Activated T-helper 1 cell treated with anti-CD3 and anti-CD28 coated beads, Interleukin-12 subunit alpha, Interleukin-12 subunit beta, Interleukin-2, Interleukin-4 antibody, amounts not matched to agents 30 ng/mL and 10 ng/mL and 1 ng/mL, durations not matched to agents 14 hours and 24 hours and 36 hours (primary cell): Measurements from ENCODE around the gene VASN. TPM values are rescaled to one million over a fixed set of nuclear protein-coding genes. Genes with fewer than 3 reads are reported as not detected.

Experiments used
- DNase-seq: peaks from one replicate; pipeline ENCODE4 v3.0.0; 2021; ENCODE audit warnings: low spot score
- H3K27ac Mint-ChIP-seq: one replicate; pipeline ENCODE4 v1.8.0; 2021; ENCODE audit warnings: mild to moderate bottlenecking, mixed read lengths
- H3K27me3 Mint-ChIP-seq: one replicate; pipeline ENCODE4 v1.8.0; 2022; ENCODE audit warnings: mild to moderate bottlenecking, moderate library complexity, mixed read lengths; ENCODE audit not compliant: insufficient read depth
- H3K36me3 Mint-ChIP-seq: one replicate; pipeline ENCODE4 v1.8.0; 2021; ENCODE audit warnings: low read depth, mixed read lengths
- H3K4me1 Mint-ChIP-seq: one replicate; pipeline ENCODE4 v1.8.0; 2021; ENCODE audit warnings: low read depth, mixed read lengths
- H3K4me3 Mint-ChIP-seq: one replicate; pipeline ENCODE4 v1.8.0; 2021; ENCODE audit warnings: mild to moderate bottlenecking, moderate library complexity, mixed read lengths
- H3K9me3 Mint-ChIP-seq: one replicate; pipeline ENCODE4 v1.8.0; 2021; ENCODE audit warnings: mixed read lengths
- intact Hi-C: fragments of 100-400 bp; cut with micrococcal nuclease; formaldehyde crosslinking; loops from one replicate; pipeline ENCODE4 v1.15.1; 2024
- total RNA-seq: library from RNA; stranded (reverse); gene quantifications from 2 replicates; pipeline ENCODE4 v1.2.3, GENCODE V29; 2022

VASN gene
- total RNA-seq, 1 donor from 2014 or later, result 0.18 TPM

- Mint-ChIP-seq H3K27ac (peak overlapping the region; percentile 92), H3K4me3 (peak overlapping the region; percentile 90), H3K36me3 (peaks cover 13% of the 10 kb centered on the region), H3K4me1 (peaks cover 21% of the 10 kb centered on the region), H3K27me3 (peaks cover 7% of the 10 kb centered on the region), H3K9me3 (no peaks in the 10 kb centered on the region)
- DNase-seq, result peak; percentile 74
- intact Hi-C loops, result loop anchor here (1.0 to 5.0 kb wide), 2 partner anchors 10 to 233 kb away; partner anchors contain the start of gene DNAJA3
Observed at GRCh38 chr16:4415538-4416199, 44.0 kb downstream of the VASN start.

DNA sequence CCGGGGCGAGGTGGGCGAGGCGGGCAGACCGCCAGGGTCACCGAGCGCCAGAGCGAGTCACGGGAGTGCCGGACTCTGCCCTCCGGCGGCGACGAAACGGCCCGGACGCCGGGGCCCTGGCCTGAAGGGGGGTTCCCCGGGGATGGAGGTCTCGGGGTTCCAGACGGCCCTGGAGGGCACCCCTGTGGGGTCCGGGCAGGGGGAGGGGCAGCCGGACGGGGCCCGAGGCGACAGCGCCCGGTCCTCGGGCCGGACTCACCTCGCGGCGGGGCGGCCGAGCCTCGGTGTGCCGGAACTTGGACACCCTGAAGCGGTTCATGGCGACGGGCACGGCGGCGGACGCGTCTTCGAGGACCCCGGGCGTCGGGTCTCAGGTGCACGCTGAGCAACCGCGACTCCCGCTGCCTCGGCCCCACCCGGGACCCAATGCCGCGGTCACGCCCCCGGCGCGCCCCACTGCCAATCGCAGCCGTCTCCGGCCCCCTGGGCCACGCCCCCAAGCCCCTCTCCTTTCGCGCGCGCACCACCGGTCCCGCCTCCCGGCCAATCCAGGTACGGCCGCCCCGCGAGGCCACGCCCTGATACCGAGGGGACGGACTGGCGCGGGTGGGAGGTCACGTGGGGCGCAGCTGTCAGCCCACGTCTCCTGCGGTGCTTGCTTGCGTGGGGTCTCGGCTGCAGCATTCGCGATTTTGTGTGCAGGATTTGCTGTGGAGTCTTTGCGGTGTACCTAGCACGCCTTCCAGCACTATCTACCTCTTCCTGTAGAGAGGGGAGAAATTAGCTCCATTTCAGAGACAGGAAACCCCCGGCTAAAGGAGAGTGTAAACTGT is 44.8 kb downstream of the VASN start, which contains the start of gene CORO7:
TSS of gene CORO7 (minus strand) at position 397 of the 833 bp plus-strand sequence. CDS start at position 319, 78 bp downstream.
- peaks cover 9% of the 10 kb centered on the region for H3K36me3 Mint-ChIP-seq
- H3K9me3 Mint-ChIP-seq, result no peaks in the 10 kb centered on the region
- intact Hi-C loops, result loop anchor here (1.0 to 5.0 kb wide), 2 partner anchors 9 to 234 kb away; partner anchors contain the start of gene DNAJA3
- peak within 1 kb of the TSS; percentile 92 for H3K27ac Mint-ChIP-seq
- peaks cover 16% of the 10 kb centered on the region for H3K4me1 Mint-ChIP-seq
- H3K27me3 Mint-ChIP-seq, result peaks cover 7% of the 10 kb centered on the region
- peak; percentile 99 for DNase-seq
- H3K4me3 Mint-ChIP-seq, result peak within 1 kb of the TSS; percentile 90

DNA sequence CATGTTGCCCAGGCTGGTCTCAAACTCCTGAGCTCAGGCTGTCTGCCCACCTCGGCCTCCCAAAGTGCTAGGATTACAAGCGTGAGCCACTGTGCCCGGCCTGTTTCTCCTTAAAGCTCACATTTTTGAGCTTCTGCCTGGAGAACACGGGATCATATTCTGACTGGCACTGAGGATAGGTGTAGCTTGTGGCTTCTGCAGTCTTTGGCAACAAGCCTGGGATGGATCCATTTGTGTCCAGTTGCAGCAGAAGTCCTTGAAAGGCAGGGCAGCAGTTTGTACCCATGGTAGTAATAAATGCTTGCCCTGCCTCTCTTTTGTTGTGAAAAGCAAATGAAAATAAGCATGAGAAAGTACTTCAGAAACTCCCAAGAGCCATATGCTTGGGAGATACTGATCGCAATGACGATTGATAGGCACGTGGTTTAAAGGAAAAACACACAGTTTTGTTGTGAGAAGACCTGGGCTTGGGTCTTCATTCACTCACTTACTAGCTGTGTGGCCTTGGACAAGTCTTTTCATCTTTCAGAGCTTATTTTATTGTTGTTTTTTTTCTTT is 47.8 kb downstream of the VASN start:
- Mint-ChIP-seq H3K36me3 (no peaks in the 10 kb centered on the region), H3K27ac (no peak overlapping the region), H3K27me3 (peaks cover 10% of the 10 kb centered on the region), H3K4me1 (peaks cover 12% of the 10 kb centered on the region), H3K4me3 (no peak overlapping the region), H3K9me3 (no peaks in the 10 kb centered on the region)
- intact Hi-C loops, result loop anchor here (5.0 kb wide), 1 partner anchor 237 kb away; no protein-coding TSS in a partner anchor
- no peak for DNase-seq

DNA sequence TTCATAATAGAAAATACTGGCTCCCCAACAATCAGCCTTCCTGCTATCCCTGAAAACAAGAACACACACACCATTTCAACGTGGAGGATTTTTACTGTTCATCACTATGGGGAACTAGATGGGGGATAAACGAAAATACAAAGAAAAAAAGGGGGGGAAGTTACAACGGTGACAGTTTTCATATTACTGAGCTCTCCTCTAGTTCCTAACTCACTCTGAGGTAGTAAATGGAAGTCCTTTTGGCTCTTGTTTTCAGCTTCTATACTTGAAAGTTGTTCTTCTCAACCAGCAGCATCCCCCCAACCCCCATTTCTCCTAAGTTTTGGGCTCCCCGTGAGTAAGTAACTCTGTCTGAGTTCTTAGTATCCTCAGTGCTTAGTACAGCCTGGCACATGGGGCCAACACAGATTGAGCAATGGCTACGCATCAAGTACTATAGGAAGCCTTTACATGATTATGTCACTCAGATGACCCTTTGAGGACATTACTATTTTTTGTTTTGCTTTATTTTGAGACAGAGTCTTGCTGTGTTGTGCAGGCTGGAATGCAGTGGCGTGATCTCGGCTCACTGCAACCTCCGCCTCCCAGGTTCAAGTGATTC is 49.0 kb downstream of the VASN start:
- Mint-ChIP-seq H3K27ac (no peak overlapping the region), H3K9me3 (no peaks in the 10 kb centered on the region), H3K36me3 (no peaks in the 10 kb centered on the region), H3K4me1 (peaks cover 12% of the 10 kb centered on the region), H3K4me3 (no peak overlapping the region), H3K27me3 (peaks cover 10% of the 10 kb centered on the region)
- intact Hi-C loops, result no loop called here
- DNase-seq, result no peak

DNA sequence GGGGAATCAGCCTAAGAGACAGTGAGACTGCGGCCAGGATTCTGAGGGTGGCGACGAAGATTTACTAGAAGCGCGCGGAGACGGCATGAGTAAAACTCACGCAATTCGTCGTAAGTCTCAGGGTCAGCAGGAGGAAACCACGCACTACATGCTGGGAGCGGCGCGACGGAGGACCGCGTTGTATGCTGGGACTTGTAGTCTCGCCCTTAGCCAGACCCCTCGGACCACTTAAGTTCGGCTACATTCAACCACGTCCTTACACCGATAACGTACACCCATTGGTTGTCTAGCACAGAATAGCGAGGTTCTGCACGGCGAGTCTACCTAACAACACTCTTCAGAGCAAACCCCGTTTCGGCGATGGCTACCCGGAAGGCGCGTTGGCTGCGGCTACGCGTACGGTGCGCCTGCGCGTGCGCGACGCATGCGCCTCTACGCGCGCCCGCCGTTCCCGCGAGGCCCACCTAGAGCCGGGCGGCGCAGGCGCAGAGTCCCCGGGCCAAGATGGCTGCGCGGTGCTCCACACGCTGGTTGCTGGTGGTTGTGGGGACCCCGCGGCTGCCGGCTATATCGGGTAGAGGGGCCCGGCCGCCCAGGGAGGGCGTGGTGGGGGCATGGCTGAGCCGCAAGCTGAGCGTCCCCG is 53.9 kb downstream of the VASN start, which contains the start of gene DNAJA3:
TSS of gene DNAJA3 (plus strand) at position 491 of the 643 bp plus-strand sequence. CDS start at position 505, 14 bp downstream.
- H3K27me3 Mint-ChIP-seq, result peaks cover 3% of the 10 kb centered on the region
- H3K4me3 Mint-ChIP-seq, result peak within 1 kb of the TSS; percentile 98
- H3K9me3 Mint-ChIP-seq, result no peaks in the 10 kb centered on the region
- DNase-seq, result peak; percentile 91
- H3K36me3 Mint-ChIP-seq, result peaks cover 17% of the 10 kb centered on the region
- peaks cover 31% of the 10 kb centered on the region for H3K4me1 Mint-ChIP-seq
- intact Hi-C loops, result loop anchor here (1.0 to 5.0 kb wide), 10 partner anchors 9 to 422 kb away; partner anchors contain the start of genes ANKS3, CDIP1, CORO7 and DNAAF8
- peak within 1 kb of the TSS; percentile 100 for H3K27ac Mint-ChIP-seq

DNA sequence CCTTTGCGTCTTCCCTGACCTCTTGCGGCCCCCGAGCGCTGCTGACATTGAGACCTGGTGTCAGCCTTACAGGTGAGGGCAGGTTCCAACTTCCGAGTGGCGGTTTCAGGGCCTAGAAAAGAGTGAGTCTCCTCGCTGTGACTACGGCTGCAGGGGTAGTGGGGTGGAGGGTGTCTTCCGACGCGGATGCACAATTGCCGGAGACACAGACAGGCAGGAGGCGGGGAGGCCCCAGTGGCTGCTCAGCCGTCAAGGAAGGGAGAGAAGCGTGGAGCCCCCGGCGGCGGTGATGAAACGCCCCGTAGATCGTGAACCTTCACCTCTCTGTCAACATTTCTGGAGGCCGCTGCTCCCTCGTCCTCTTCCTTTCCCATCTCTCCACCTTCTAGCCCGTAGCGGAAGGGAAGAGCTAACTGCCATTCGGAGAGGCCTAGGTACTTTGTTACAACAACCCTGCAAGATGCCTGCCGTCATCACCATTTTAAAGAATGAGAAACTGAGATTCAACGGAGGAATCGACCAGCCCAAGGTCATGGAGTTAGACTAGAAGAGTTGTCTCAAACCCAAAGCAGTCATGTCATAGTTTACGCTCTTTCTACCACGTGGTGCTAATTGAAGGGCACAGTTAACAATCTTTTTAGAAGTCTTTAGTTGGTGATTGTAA is 54.5 kb downstream of the VASN start:
- intact Hi-C loops, result loop anchor here (5.0 kb wide), 3 partner anchors 111 to 421 kb away; partner anchors contain the start of genes ANKS3, CDIP1, DNAAF8 and GLYR1
- peaks cover 3% of the 10 kb centered on the region for H3K27me3 Mint-ChIP-seq
- DNase-seq, result no peak
- peak overlapping the region; percentile 98 for H3K4me3 Mint-ChIP-seq
- peak overlapping the region; percentile 100 for H3K27ac Mint-ChIP-seq
- peaks cover 19% of the 10 kb centered on the region for H3K36me3 Mint-ChIP-seq
- no peaks in the 10 kb centered on the region for H3K9me3 Mint-ChIP-seq
- peaks cover 31% of the 10 kb centered on the region for H3K4me1 Mint-ChIP-seq

- H3K4me1 Mint-ChIP-seq, result peaks cover 31% of the 10 kb centered on the region
- DNase-seq, result no peak
- peak overlapping the region; percentile 98 for H3K4me3 Mint-ChIP-seq
- H3K36me3 Mint-ChIP-seq, result peaks cover 23% of the 10 kb centered on the region
- H3K27ac Mint-ChIP-seq, result peak overlapping the region; percentile 100
- H3K9me3 Mint-ChIP-seq, result no peaks in the 10 kb centered on the region
- intact Hi-C loops, result loop anchor here (5.0 kb wide), 3 partner anchors 110 to 420 kb away; partner anchors contain the start of genes ANKS3, CDIP1, DNAAF8 and GLYR1
- H3K27me3 Mint-ChIP-seq, result peaks cover 3% of the 10 kb centered on the region
Observed at GRCh38 chr16:4426722-4427372, 55.2 kb downstream of the VASN start.

DNA sequence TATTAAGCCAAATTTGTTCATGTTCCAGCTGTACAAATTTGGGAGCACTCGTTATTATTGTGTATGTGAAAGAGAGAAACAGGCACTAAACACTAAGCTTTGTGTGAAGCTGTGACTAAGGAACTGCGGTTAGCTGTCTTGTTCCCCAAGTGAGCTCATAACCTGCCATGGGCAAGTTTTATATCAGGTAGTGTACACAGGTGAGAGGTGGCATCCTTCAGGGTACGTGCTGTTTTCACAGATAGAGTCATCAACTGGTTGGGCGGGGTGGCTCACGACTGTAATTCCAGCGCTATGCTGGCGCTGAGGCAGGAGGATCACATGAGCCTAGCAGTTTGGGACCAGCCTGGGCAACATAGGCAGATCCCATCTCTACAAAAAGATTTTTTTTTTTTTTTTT is 56.9 kb downstream of the VASN start:
- Mint-ChIP-seq H3K36me3 (peaks cover 28% of the 10 kb centered on the region), H3K27me3 (no peaks in the 10 kb centered on the region), H3K4me3 (peak overlapping the region; percentile 37), H3K27ac (no peak overlapping the region), H3K4me1 (peaks cover 34% of the 10 kb centered on the region), H3K9me3 (no peaks in the 10 kb centered on the region)
- DNase-seq, result no peak
- intact Hi-C loops, result loop anchor here (5.0 kb wide), 3 partner anchors 109 to 419 kb away; partner anchors contain the start of genes ANKS3, CDIP1, DNAAF8 and GLYR1

DNA sequence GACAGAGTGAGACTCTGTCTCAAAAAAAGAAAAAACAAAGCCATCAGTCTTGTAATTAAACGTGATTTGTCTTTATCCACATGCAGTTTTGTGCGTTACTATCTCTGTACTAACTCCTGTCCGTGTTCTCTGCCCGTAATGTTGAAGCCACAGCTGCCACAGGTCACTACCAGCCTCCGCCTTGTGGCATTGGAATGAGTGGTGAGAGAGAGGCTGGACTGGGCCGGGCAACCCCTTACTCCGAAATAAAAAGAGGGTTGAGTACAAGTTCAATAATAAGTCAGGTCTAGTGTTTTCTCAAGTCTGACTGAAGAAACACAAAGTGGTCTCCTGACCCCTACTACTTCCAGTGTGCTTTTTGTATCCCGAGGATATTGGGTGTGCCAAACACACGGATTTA is 59.4 kb downstream of the VASN start:
- Mint-ChIP-seq H3K36me3 (peaks cover 40% of the 10 kb centered on the region), H3K4me3 (no peak overlapping the region)

More for the DNA sequence above, 59.4 kb downstream of the VASN start:
- Mint-ChIP-seq H3K4me1 (peaks cover 26% of the 10 kb centered on the region), H3K9me3 (no peaks in the 10 kb centered on the region), H3K27me3 (no peaks in the 10 kb centered on the region), H3K27ac (no peak overlapping the region)
- intact Hi-C loops, result no loop called here
- DNase-seq, result no peak
